ENCODE results near the gene LRRC8C.
A peak's percentile ranks its signal among the peaks of the same experiment; 100 is the strongest.

The LRRC8C gene

GRCh38 chr1:89715677-89716076 is 82.8 kb downstream of the LRRC8C start:
- TF ChIP-seq CTCF (IDR thresholded peaks at IDR 0.05; ENCODE audit: low read depth, low read length), result no peak
- H3K4me3 ChIP-seq (ENCODE audit: low read depth, low read length), result no peak overlapping the region

GRCh38 chr1:89719502-89720306 is 86.8 kb downstream of the LRRC8C start:
- no peak for TF ChIP-seq CTCF (IDR thresholded peaks at IDR 0.05; ENCODE audit: low read depth, low read length)
- H3K4me3 ChIP-seq (ENCODE audit: low read depth, low read length), result peak overlapping the region; percentile 39

GRCh38 chr1:89720839-89721238 is 87.9 kb downstream of the LRRC8C start:
- H3K4me3 ChIP-seq (ENCODE audit: low read depth, low read length), result no peak overlapping the region
- no peak for TF ChIP-seq CTCF (IDR thresholded peaks at IDR 0.05; ENCODE audit: low read depth, low read length)

- no peak for TF ChIP-seq CTCF (IDR thresholded peaks at IDR 0.05; ENCODE audit: low read depth, low read length)
- no peak overlapping the region for H3K4me3 ChIP-seq (ENCODE audit: low read depth, low read length)
These were observed 88.4 kb downstream of the LRRC8C start for GRCh38 chr1:89721351-89721750.

GRCh38 chr1:89723144-89723543 is 90.2 kb downstream of the LRRC8C start:
- no peak overlapping the region for H3K4me3 ChIP-seq (ENCODE audit: low read depth, low read length)
- no peak for TF ChIP-seq CTCF (IDR thresholded peaks at IDR 0.05; ENCODE audit: low read depth, low read length)

GRCh38 chr1:89723863-89724262 is 90.9 kb downstream of the LRRC8C start:
- H3K4me3 ChIP-seq (ENCODE audit: low read depth, low read length), result no peak overlapping the region
- no peak for TF ChIP-seq CTCF (IDR thresholded peaks at IDR 0.05; ENCODE audit: low read depth, low read length)

- no peak overlapping the region for H3K4me3 ChIP-seq (ENCODE audit: low read depth, low read length)
- no peak for TF ChIP-seq CTCF (IDR thresholded peaks at IDR 0.05; ENCODE audit: low read depth, low read length)
These were observed 91.6 kb downstream of the LRRC8C start for GRCh38 chr1:89724369-89725010.
